Neural cell (in vitro differentiated cells): ENCODE measurements around the gene LYSMD4.

Experiments used
- CTCF ChIP-seq: fragments of 450-650 bp; IDR thresholded peaks from 2 replicates; pipeline ENCODE4 v1.5.1; 2014; ENCODE audit warnings: antibody characterized with exemption, mild to moderate bottlenecking, moderate library complexity; ENCODE audit not compliant: poor library complexity, severe bottlenecking
- EZH2 ChIP-seq: fragments of 200-600, 300-800 bp; shearing (Covaris generic), sonication (generic); IDR thresholded peaks from 2 replicates; pipeline ENCODE4 v1.6.1; 2014; ENCODE audit warnings: antibody characterized with exemption, low read length, borderline replicate concordance, mild to moderate bottlenecking; ENCODE audit not compliant: insufficient read depth, poor library complexity, severe bottlenecking
- POLR2AphosphoS5 ChIP-seq: IDR thresholded peaks from 2 replicates; pipeline ENCODE4 v1.6.1; 2012
- RAD21 ChIP-seq: fragments of 450-650 bp; conservative IDR thresholded peaks from 2 replicates; pipeline ENCODE4 v1.6.1; 2014; ENCODE audit warnings: antibody characterized with exemption, mild to moderate bottlenecking, moderate library complexity
- TAF1 ChIP-seq: IDR thresholded peaks from 2 replicates; pipeline ENCODE4 v1.6.1; 2012; ENCODE audit warnings: low read depth

DNA sequence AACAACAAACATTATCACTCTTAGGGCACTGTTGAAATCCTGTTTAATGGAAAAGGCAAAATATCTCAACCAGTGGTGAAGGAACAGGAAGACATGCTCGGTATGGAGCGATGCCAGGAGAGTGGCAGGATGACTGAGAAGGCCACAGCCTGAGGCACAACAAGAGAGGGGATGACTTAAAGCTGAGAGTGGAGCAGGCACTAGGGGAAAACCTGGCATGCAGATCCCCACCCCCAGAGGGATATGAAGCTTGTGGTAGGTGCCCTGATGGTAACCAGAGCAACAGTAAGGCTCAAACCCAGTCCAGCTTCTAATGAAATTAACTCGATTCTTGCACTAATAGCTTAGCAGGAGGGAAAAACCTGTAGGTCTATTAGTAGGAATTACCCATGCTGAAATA is 40.4 kb downstream of the LYSMD4 start:
- TF ChIP-seq RAD21 = no peak
- TF ChIP-seq POLR2AphosphoS5 = no peak
- TF ChIP-seq CTCF = no peak
- no peak for TF ChIP-seq EZH2
- no peak for TF ChIP-seq TAF1
